H1 (cell line): ENCODE measurements around the gene TMTC2. TPM values are rescaled to one million over a fixed set of nuclear protein-coding genes. Genes with fewer than 3 reads are reported as not detected.

Experiments
- CTCF ChIA-PET: fragments of 300-600 bp; sonication (Branson Sonifier 250); formaldehyde crosslinking; loops from one replicate; lab custom pipeline; 2021; ENCODE audit not compliant: partially characterized antibody; lab: Charles Lee
- POLR2A ChIA-PET: fragments of 300-600 bp; sonication (Branson Sonifier 250); formaldehyde crosslinking; loops from one replicate; lab custom pipeline; 2021; ENCODE audit warnings: inconsistent platforms; ENCODE audit not compliant: partially characterized antibody; lab: Charles Lee
- DNase-seq, 2 experiments: peaks; one replicate each; pipeline versions ENCODE4 v3.0.0 to v3.0.0-alpha.2; 2010 to 2022; ENCODE audit warnings: low spot score in 2 of 2, low read depth in 1 of 2, mixed read lengths in 1 of 2
- FAIRE-seq: peaks from 2 replicates; lab custom pipeline; 2011; peaks lifted over from hg19 to GRCh38; lab: Jason Lieb, UNC
- H2AFZ ChIP-seq: 2 replicates; pipeline ENCODE4 v1.8.1; 2012; ENCODE audit warnings: low read length, inconsistent platforms
- H2AK5ac ChIP-seq: 2 replicates; pipeline ENCODE4 v1.6.1; 2013; ENCODE audit warnings: low read depth, low read length
- H2BK120ac ChIP-seq: replicated peaks from 2 replicates; pipeline ENCODE3; 2013; ENCODE audit warnings: low read depth, low read length, inconsistent platforms
- H2BK12ac ChIP-seq: 2 replicates; pipeline ENCODE4 v1.6.1; 2013; ENCODE audit warnings: low read depth, low read length
- H2BK15ac ChIP-seq: 2 replicates; pipeline ENCODE4 v1.6.1; 2013; ENCODE audit warnings: low read length
- H2BK20ac ChIP-seq: 2 replicates; pipeline ENCODE4 v1.6.1; 2013; ENCODE audit warnings: low read length
- H2BK5ac ChIP-seq: 2 replicates; pipeline ENCODE4 v1.6.1; 2013; ENCODE audit warnings: low read depth, low read length
- H3K14ac ChIP-seq: 2 replicates; pipeline ENCODE4 v1.6.1; 2013; ENCODE audit warnings: inconsistent platforms; ENCODE audit not compliant: insufficient read length
- H3K18ac ChIP-seq: 2 replicates; pipeline ENCODE4 v1.6.1; 2013; ENCODE audit warnings: low read length; ENCODE audit errors: extremely low read depth
- H3K23ac ChIP-seq: 2 replicates; pipeline ENCODE4 v1.6.1; 2013; ENCODE audit warnings: inconsistent platforms; ENCODE audit not compliant: insufficient read length
- H3K23me2 ChIP-seq: 2 replicates; pipeline ENCODE4 v1.6.1; 2013; ENCODE audit warnings: low read depth, low read length
- H3K27ac ChIP-seq: 2 replicates; pipeline ENCODE4 v1.6.1; 2011; ENCODE audit warnings: low read depth, low read length, inconsistent platforms
- H3K27me3 ChIP-seq, 4 experiments: replicated peaks in 1 of 4; 1 replicate in 1 of 4; 2 replicates in 3 of 4; pipeline versions ENCODE4 v1.6.1 to v1.8.1; 2011 to 2013; ENCODE audit warnings: low read length in 3 of 4, mild to moderate bottlenecking in 3 of 4, inconsistent platforms in 2 of 4, mixed read lengths in 2 of 4, moderate library complexity in 1 of 4; ENCODE audit not compliant: control insufficient read depth in 3 of 4, insufficient read depth in 3 of 4; ENCODE audit errors: extremely low read depth in 1 of 4
- H3K36me3 ChIP-seq, 4 experiments: 2 replicates each; pipeline versions ENCODE4 v1.6.1 to v1.8.1; 2011 to 2013; ENCODE audit warnings: mild to moderate bottlenecking in 4 of 4, low read length in 3 of 4, moderate library complexity in 2 of 4, control low read depth in 1 of 4, inconsistent platforms in 1 of 4; ENCODE audit not compliant: insufficient read depth in 4 of 4, control insufficient read depth in 2 of 4
- H3K4ac ChIP-seq: replicated peaks from 2 replicates; pipeline ENCODE3; 2013; ENCODE audit warnings: low read length, low read depth, mixed read lengths, inconsistent platforms; ENCODE audit not compliant: insufficient read length
- H3K4me1 ChIP-seq, 4 experiments: replicated peaks in 1 of 4; 1 replicate in 1 of 4; 2 replicates in 3 of 4; pipeline versions ENCODE4 v1.6.1 to v1.8.1; 2011 to 2013; ENCODE audit warnings: low read length in 3 of 4, inconsistent platforms in 2 of 4, mixed read lengths in 1 of 4; ENCODE audit not compliant: insufficient read depth in 4 of 4, control insufficient read depth in 3 of 4
- H3K4me2 ChIP-seq, 2 experiments: 2 replicates each; pipeline versions ENCODE4 v1.6.1 to v1.8.1; 2011 to 2013; ENCODE audit warnings: low read depth in 2 of 2, low read length in 2 of 2, control low read depth in 1 of 2, inconsistent platforms in 1 of 2, mild to moderate bottlenecking in 1 of 2; ENCODE audit not compliant: insufficient read depth in 1 of 2
- H3K4me3 ChIP-seq, 4 experiments: fragments of 200-600, 300-600 bp in 1 of 4; sonication (generic), shearing (Covaris generic), sonication (Bioruptor Twin) in 1 of 4; 2 replicates each; pipeline versions ENCODE4 v1.5.1 to v1.8.1; 2011 to 2016; ENCODE audit warnings: low read length in 4 of 4, low read depth in 3 of 4, control low read depth in 2 of 4, inconsistent platforms in 2 of 4, mild to moderate bottlenecking in 2 of 4, mixed read lengths in 1 of 4, moderate library complexity in 1 of 4; ENCODE audit not compliant: insufficient read depth in 2 of 4; ENCODE audit errors: extremely low read depth in 1 of 4
- H3K56ac ChIP-seq: replicated peaks from 2 replicates; pipeline ENCODE3; 2013; ENCODE audit warnings: low read depth, mild to moderate bottlenecking, mixed read lengths, low read length, inconsistent platforms; ENCODE audit not compliant: insufficient read length
- H3K79me1 ChIP-seq: 2 replicates; pipeline ENCODE4 v1.6.1; 2013; ENCODE audit warnings: low read depth, low read length, control low read depth
- H3K79me2 ChIP-seq, 2 experiments: 2 replicates each; pipeline versions ENCODE4 v1.6.1 to v1.8.1; 2012 to 2013; ENCODE audit warnings: low read length in 2 of 2, mild to moderate bottlenecking in 2 of 2, inconsistent platforms in 1 of 2; ENCODE audit not compliant: insufficient read depth in 2 of 2, control insufficient read depth in 1 of 2
- H3K9ac ChIP-seq, 4 experiments: replicated peaks in 1 of 4; 1 replicate in 1 of 4; 2 replicates in 3 of 4; pipeline versions ENCODE4 v1.6.1 to v1.8.1; 2011 to 2013; ENCODE audit warnings: low read depth in 3 of 4, low read length in 3 of 4, control low read depth in 2 of 4, mild to moderate bottlenecking in 2 of 4, moderate library complexity in 2 of 4, inconsistent platforms in 1 of 4; ENCODE audit errors: extremely low read depth in 1 of 4
- H3K9me3 ChIP-seq, 2 experiments: 2 replicates each; pipeline versions ENCODE4 v1.6.1 to v1.8.1; 2012 to 2013; ENCODE audit warnings: mild to moderate bottlenecking in 2 of 2, moderate library complexity in 2 of 2, control low read depth in 1 of 2, inconsistent platforms in 1 of 2, low read depth in 1 of 2, low read length in 1 of 2, mixed read lengths in 1 of 2; ENCODE audit not compliant: insufficient read depth in 2 of 2
- H4K20me1 ChIP-seq, 2 experiments: replicated peaks in 1 of 2; 2 replicates each; pipeline versions ENCODE3 to v1.8.1; 2011 to 2013; ENCODE audit warnings: inconsistent platforms in 2 of 2, low read length in 2 of 2, mild to moderate bottlenecking in 1 of 2; ENCODE audit not compliant: insufficient read depth in 2 of 2, control insufficient read depth in 1 of 2
- H4K5ac ChIP-seq: 2 replicates; pipeline ENCODE4 v1.6.1; 2013; ENCODE audit warnings: low read length, low read depth, mixed read lengths, inconsistent platforms; ENCODE audit not compliant: insufficient read length
- H4K8ac ChIP-seq: 2 replicates; pipeline ENCODE4 v1.8.0; 2013; ENCODE audit warnings: mild to moderate bottlenecking, moderate library complexity, low read length, inconsistent platforms; ENCODE audit not compliant: insufficient read depth; ENCODE audit errors: extremely low read depth
- H4K91ac ChIP-seq: replicated peaks from 2 replicates; pipeline ENCODE3; 2013; ENCODE audit warnings: low read length, mixed read lengths, inconsistent platforms; ENCODE audit not compliant: insufficient read length
- POLR2AphosphoS5 ChIP-seq: IDR thresholded peaks from 2 replicates; pipeline ENCODE4 v1.6.1; 2011; ENCODE audit warnings: low read depth, low read length
- RFX5 ChIP-seq: IDR thresholded peaks from 2 replicates; pipeline ENCODE4 v1.6.1; 2011; ENCODE audit warnings: low read depth, low read length, improper control_type of control experiment, borderline replicate concordance
- WGBS, 2 experiments: shearing (Covaris generic) in 1 of 2; methylation state at CpG; one replicate each; pipeline versions ENCODE4 v1.1.6 to v1.1.7; 2013 to 2015; ENCODE audit warnings: low lambda C conversion rate in 2 of 2, mixed read lengths in 2 of 2, inconsistent platforms in 1 of 2, low coverage in 1 of 2, missing lambda C conversion rate in 1 of 2; ENCODE audit not compliant: insufficient replicate concordance in 2 of 2, insufficient coverage in 1 of 2, insufficient read length in 1 of 2; ENCODE audit errors: extremely low coverage in 1 of 2, missing lambda C conversion rate in 1 of 2; 5-methylcytosine and 5-hydroxymethylcytosine counted together
- polyA plus RNA-seq, 7 experiments: library from polyadenylated mRNA; depleted of rRNA in 3 of 7; stranded (reverse) in 5 of 7; unstranded in 2 of 7; fragments of >200 nt in 5 of 7; fragments of 200-250 nt in 2 of 7; gene quantifications; 1 replicate in 5 of 7; 2 replicates in 1 of 7; 4 replicates in 1 of 7; pipeline versions ENCODE4 v1.2.1 to v1.2.3, GENCODE V29; 2011 to 2013; ENCODE audit warnings: missing spikeins in 2 of 7, mixed read lengths in 2 of 7
- total RNA-seq: library from RNA; stranded (reverse); fragmentation: NEBNext Ultra II Directional; extraction: Animal tissue kit (Norgen Biotek cat#: 25700); gene quantifications from 2 replicates; pipeline ENCODE4 v1.2.1, GENCODE V29; 2021
- TF ChIP-seq, protein P1 (sequence below), 3 experiments: IDR thresholded peaks; 1 replicate in 2 of 3; 2 replicates in 1 of 3; pipeline versions ENCODE4 v1.5.1 to v1.6.1; 2011; ENCODE audit warnings: low read length in 3 of 3, mild to moderate bottlenecking in 3 of 3, inconsistent platforms in 2 of 3, low read depth in 1 of 3, moderate library complexity in 1 of 3; ENCODE audit not compliant: insufficient read depth in 1 of 3; ENCODE audit errors: control extremely low read depth in 1 of 3

Gene TMTC2
- total and polyA plus RNA-seq, 2 of the 8 experiments (the other 6 are each of a cell fraction or from before 2014, with no cell fraction given): 2.3 to 3.9 TPM

DNA sequence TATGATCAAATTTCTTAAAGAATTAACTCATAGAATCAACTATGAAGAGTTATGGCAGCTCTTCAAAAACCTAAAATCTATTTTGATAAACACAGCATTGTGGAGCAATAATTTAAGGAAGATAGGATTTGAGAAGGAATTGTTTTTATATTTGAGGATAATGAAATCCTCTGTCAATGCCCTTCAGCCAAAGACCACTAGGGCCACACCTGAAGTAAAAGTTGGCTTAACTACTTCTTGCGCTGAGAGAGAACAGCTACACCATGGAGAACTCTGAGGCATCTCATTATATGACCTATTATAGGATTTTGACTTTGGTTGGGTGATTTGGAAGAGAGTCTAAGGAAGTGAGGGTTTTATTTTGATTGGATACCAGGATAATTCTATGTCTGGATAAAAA is 237.2 kb downstream of the TMTC2 start:
- no peaks in the 10 kb centered on the region for H4K20me1 ChIP-seq
- no peak overlapping the region for H3K27ac ChIP-seq
- H3K56ac ChIP-seq: no peak overlapping the region
- TF ChIP-seq RFX5 (no peak), POLR2AphosphoS5 (no peak)
- TF ChIP-seq, protein P1, sequence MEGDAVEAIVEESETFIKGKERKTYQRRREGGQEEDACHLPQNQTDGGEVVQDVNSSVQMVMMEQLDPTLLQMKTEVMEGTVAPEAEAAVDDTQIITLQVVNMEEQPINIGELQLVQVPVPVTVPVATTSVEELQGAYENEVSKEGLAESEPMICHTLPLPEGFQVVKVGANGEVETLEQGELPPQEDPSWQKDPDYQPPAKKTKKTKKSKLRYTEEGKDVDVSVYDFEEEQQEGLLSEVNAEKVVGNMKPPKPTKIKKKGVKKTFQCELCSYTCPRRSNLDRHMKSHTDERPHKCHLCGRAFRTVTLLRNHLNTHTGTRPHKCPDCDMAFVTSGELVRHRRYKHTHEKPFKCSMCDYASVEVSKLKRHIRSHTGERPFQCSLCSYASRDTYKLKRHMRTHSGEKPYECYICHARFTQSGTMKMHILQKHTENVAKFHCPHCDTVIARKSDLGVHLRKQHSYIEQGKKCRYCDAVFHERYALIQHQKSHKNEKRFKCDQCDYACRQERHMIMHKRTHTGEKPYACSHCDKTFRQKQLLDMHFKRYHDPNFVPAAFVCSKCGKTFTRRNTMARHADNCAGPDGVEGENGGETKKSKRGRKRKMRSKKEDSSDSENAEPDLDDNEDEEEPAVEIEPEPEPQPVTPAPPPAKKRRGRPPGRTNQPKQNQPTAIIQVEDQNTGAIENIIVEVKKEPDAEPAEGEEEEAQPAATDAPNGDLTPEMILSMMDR (IDR thresholded peaks at IDR 0.05; ENCODE audit: control extremely low read depth in 1 of 3, insufficient read depth in 1 of 3, low read depth in 1 of 3, low read length in 3 of 3): peak in 1 of 3 experiments; percentile 11; a peak in 1 of 4 replicates
- TF ChIP-seq, all 59 proteins: peak for 1
- Histone ChIP-seq H2BK20ac (no peak overlapping the region), H3K4ac (no peak overlapping the region), H3K27me3 (no peaks in the 10 kb centered on the region), H3K14ac (no peak overlapping the region), H3K4me2 (no peak overlapping the region), H2BK12ac (no peak overlapping the region), H4K8ac (no peak overlapping the region), H3K9me3 (no peaks in the 10 kb centered on the region), H3K36me3 (no peaks in the 10 kb centered on the region), H3K23ac (no peak overlapping the region), H4K91ac (no peak overlapping the region), H2BK120ac (no peak overlapping the region), H3K4me1 (peaks cover 0 to 4% (median 0%) of the 10 kb centered on the region in 4 experiments; a peak in 1 of 7 replicates), H3K23me2 (no peaks in the 10 kb centered on the region), H4K5ac (no peak overlapping the region), H2AK5ac (no peak overlapping the region), H2BK5ac (no peak overlapping the region), H2AFZ (no peak overlapping the region), H2BK15ac (no peak overlapping the region), H3K79me1 (no peaks in the 10 kb centered on the region), H3K9ac (no peak overlapping the region), H3K79me2 (no peaks in the 10 kb centered on the region), H3K18ac (no peak overlapping the region), H3K4me3 (no peak overlapping the region)
- WGBS, 2 experiments: 88% methylated on average over 1 of the region's 1 CpG; no CpG with 5 or more reads in 1 of the 2 experiments
- no peak for FAIRE-seq
- DNase-seq: no peak
- POLR2A ChIA-PET: no interaction called here
- CTCF ChIA-PET: interaction anchor here (0.7 to 2.1 kb wide), 2 partner anchors 14 to 19 kb away, joined by 4 to 6 read pairs; no protein-coding TSS in a partner anchor
